B cell (primary cell): Measurements from ENCODE around the gene SLN. TPM values are rescaled to one million over a fixed set of nuclear protein-coding genes. Genes with fewer than 3 reads are reported as not detected.

Experiments
- ATAC-seq: fragments of 200-7000 bp; cut with Tn5 transposase; one replicate; pipeline ENCODE4 v1.10.0; 2021; ENCODE audit warnings: low read depth, mild to moderate bottlenecking, moderate number of reproducible peaks, moderate library complexity
- CTCF ChIA-PET: fragments of 350-600 bp; sonication (Branson Sonifier 250); formaldehyde crosslinking; loops from one replicate; lab custom pipeline; 2021; ENCODE audit warnings: antibody characterized with exemption, inconsistent platforms; lab: Charles Lee
- POLR2A ChIA-PET: fragments of 350-600 bp; sonication (Branson Sonifier 250); formaldehyde crosslinking; loops from one replicate; lab custom pipeline; 2021; ENCODE audit warnings: antibody characterized with exemption; lab: Charles Lee
- DNase-seq: peaks from one replicate; pipeline ENCODE4 v3.0.0; 2013
- H2AFZ ChIP-seq: 2 replicates; pipeline ENCODE4 v1.6.1; 2012; ENCODE audit warnings: mild to moderate bottlenecking, low read depth, low read length; ENCODE audit not compliant: insufficient read depth, poor library complexity, severe bottlenecking
- H3K27ac ChIP-seq, 2 donors: 1 replicate in 1 of 2; 2 replicates in 1 of 2; pipeline ENCODE4 v1.5.1; 2012 to 2013; ENCODE audit warnings: low read length in 2 of 2, mild to moderate bottlenecking in 2 of 2, moderate library complexity in 1 of 2
- H3K27me3 ChIP-seq, 4 experiments: fragments of 200-600 bp in 1 of 4; sonication (generic) in 1 of 4; replicated peaks in 1 of 4; 1 replicate in 2 of 4; 2 replicates in 2 of 4; pipeline versions ENCODE4 v1.6.1 to v1.7.0; 2013 to 2016; ENCODE audit warnings: low read length in 3 of 4, mild to moderate bottlenecking in 2 of 4, mixed read lengths in 1 of 4, moderate library complexity in 1 of 4; ENCODE audit not compliant: insufficient read depth in 4 of 4, control insufficient read depth in 3 of 4; ENCODE audit errors: control extremely low read depth in 1 of 4
- H3K36me3 ChIP-seq, 2 experiments: replicated peaks in 1 of 2; 1 replicate in 1 of 2; 2 replicates in 1 of 2; pipeline versions ENCODE4 v1.6.1 to v1.7.1; 2013; ENCODE audit warnings: low read length in 1 of 2; ENCODE audit not compliant: insufficient read depth in 2 of 2, control insufficient read depth in 1 of 2; ENCODE audit errors: control extremely low read depth in 1 of 2, extremely low read depth in 1 of 2
- H3K4me1 ChIP-seq, 2 donors: fragments of 200-600 bp in 1 of 2; sonication (generic) in 1 of 2; 1 replicate in 1 of 2; 2 replicates in 1 of 2; pipeline versions ENCODE4 v1.5.1 to v1.6.1; 2013 to 2017; ENCODE audit warnings: low read length in 2 of 2; ENCODE audit not compliant: control insufficient read depth in 2 of 2, insufficient read depth in 2 of 2
- H3K4me2 ChIP-seq: replicated peaks from 2 replicates; pipeline ENCODE3; 2012; ENCODE audit warnings: mild to moderate bottlenecking, low read depth, low read length; ENCODE audit not compliant: poor library complexity, severe bottlenecking
- H3K4me3 ChIP-seq, 5 experiments: fragments of 200-600 bp in 1 of 5; sonication (generic) in 1 of 5; 1 replicate in 3 of 5; 2 replicates in 2 of 5; pipeline versions ENCODE4 v1.5.1 to v1.7.0; 2011 to 2016; ENCODE audit warnings: low read length in 4 of 5, mild to moderate bottlenecking in 4 of 5, low read depth in 2 of 5, control low read depth in 1 of 5, moderate library complexity in 1 of 5; ENCODE audit not compliant: insufficient read depth in 1 of 5; ENCODE audit errors: control extremely low read depth in 1 of 5, extremely low read depth in 1 of 5
- H3K79me2 ChIP-seq: fragments of 200-600 bp; sonication (generic); one replicate; pipeline ENCODE4 v1.6.0; 2016; ENCODE audit warnings: low read length; ENCODE audit not compliant: control insufficient read depth, insufficient read depth
- H3K9ac ChIP-seq: fragments of 200-600 bp; sonication (generic); 2 replicates; pipeline ENCODE4 v1.6.1; 2017; ENCODE audit warnings: mild to moderate bottlenecking, low read length, moderate library complexity
- H3K9me3 ChIP-seq, 3 donors: one replicate each; pipeline versions ENCODE4 v1.6.1 to v1.7.1; 2013; ENCODE audit warnings: low read length in 2 of 3; ENCODE audit not compliant: control insufficient read depth in 2 of 3, insufficient read depth in 1 of 3; ENCODE audit errors: control extremely low read depth in 1 of 3
- H4K20me1 ChIP-seq: 2 replicates; pipeline ENCODE4 v1.6.0; 2012; ENCODE audit warnings: mild to moderate bottlenecking, low read length; ENCODE audit not compliant: insufficient read depth, control insufficient read depth, poor library complexity, severe bottlenecking
- H3K27ac Mint-ChIP-seq: one replicate; pipeline ENCODE4 v1.8.0; 2021; ENCODE audit warnings: mixed read lengths
- H3K27me3 Mint-ChIP-seq: one replicate; pipeline ENCODE4 v1.8.0; 2021; ENCODE audit warnings: mixed read lengths
- H3K4me1 Mint-ChIP-seq: one replicate; pipeline ENCODE4 v1.8.0; 2021; ENCODE audit warnings: mixed read lengths
- H3K4me3 Mint-ChIP-seq: one replicate; pipeline ENCODE4 v1.8.0; 2021; ENCODE audit warnings: mixed read lengths
- H3K9me3 Mint-ChIP-seq: one replicate; pipeline ENCODE4 v1.8.0; 2022; ENCODE audit warnings: mixed read lengths; ENCODE audit not compliant: insufficient read depth
- EZH2 ChIP-seq: IDR thresholded peaks from 2 replicates; pipeline ENCODE4 v1.6.1; 2012; ENCODE audit warnings: borderline replicate concordance, low read depth, mild to moderate bottlenecking, moderate library complexity, low read length; ENCODE audit not compliant: insufficient read depth, poor library complexity, severe bottlenecking
- WGBS: methylation state at CpG from one replicate; pipeline ENCODE4 v1.1.5; 2013; ENCODE audit warnings: missing lambda C conversion rate; ENCODE audit not compliant: insufficient coverage; 5-methylcytosine and 5-hydroxymethylcytosine counted together
- intact Hi-C: fragments of 100-400 bp; cut with micrococcal nuclease; formaldehyde crosslinking; loops from one replicate; pipeline ENCODE4 v1.10.0; 2022
- polyA plus RNA-seq: library from polyadenylated mRNA; depleted of rRNA; stranded (reverse); fragments of >200 nt; gene quantifications from 2 replicates; pipeline ENCODE4 v1.2.3, GENCODE V29; 2012
- total RNA-seq, 2 donors: library from RNA; stranded (reverse); fragments of 120-200 nt in 1 of 2; gene quantifications; 1 replicate in 1 of 2; 2 replicates in 1 of 2; pipeline versions ENCODE4 v1.2.3 to v1.2.4, GENCODE V29; 2013 to 2022
- TF ChIP-seq, protein P1 (sequence below): fragments of 200-600 bp; IDR thresholded peaks from one replicate; pipeline ENCODE4 v1.8.0; 2022; ENCODE audit warnings: antibody characterized with exemption, mild to moderate bottlenecking

SLN gene
- total and polyA plus RNA-seq, 2 donors (not counting 1 experiment from before 2014, with no cell fraction given), result not detected

DNA sequence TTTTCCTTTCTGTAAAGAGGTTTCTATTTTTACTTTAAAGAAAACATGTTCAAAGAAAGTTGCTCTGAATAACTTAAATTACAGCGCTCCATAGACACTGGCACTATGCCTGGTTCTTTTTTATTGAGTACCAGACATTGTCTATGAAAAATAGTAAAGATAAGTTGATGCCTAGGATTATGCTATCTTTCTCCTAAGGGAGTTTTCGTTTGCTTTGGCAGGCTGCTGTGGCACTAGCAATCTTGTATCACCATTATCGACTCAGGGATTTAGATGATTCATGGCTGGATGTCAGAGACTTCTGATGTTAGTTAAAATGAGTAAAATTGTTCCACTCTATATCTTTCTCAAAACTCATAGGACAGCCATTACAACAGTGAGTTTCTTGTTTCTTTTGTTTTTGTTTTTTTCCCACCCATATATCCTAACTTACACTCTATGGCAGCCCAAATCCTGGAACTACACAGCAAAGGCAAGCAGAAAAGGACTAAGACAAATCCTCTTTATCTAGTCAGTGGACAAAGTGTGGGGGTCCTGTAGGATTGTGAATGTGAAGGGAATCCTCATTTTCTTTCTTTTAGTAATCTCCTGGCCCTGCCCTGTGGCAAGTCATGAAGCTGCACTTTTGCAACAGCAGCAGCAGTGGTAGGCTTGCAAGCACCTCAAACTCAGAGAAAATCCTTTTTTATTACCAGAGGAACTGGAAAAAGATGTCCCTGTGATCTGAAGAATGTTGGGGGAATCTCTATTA, 20.7 kb downstream of the SLN start:
- Histone ChIP-seq H3K4me1 (no peaks in the 10 kb centered on the region), H3K27me3 (peaks cover 0 to 2% (median under 1%) of the 10 kb centered on the region in 4 experiments), H3K4me3 (no peak overlapping the region), H3K9me3 (no peaks in the 10 kb centered on the region), H2AFZ (no peak overlapping the region), H3K4me2 (no peak overlapping the region), H4K20me1 (no peaks in the 10 kb centered on the region), H3K79me2 (no peaks in the 10 kb centered on the region), H3K9ac (no peak overlapping the region), H3K36me3 (no peaks in the 10 kb centered on the region), H3K27ac (no peak overlapping the region)
- ATAC-seq (no peak), DNase-seq (no peak)
- no peak for TF ChIP-seq EZH2
- TF ChIP-seq, protein P1, sequence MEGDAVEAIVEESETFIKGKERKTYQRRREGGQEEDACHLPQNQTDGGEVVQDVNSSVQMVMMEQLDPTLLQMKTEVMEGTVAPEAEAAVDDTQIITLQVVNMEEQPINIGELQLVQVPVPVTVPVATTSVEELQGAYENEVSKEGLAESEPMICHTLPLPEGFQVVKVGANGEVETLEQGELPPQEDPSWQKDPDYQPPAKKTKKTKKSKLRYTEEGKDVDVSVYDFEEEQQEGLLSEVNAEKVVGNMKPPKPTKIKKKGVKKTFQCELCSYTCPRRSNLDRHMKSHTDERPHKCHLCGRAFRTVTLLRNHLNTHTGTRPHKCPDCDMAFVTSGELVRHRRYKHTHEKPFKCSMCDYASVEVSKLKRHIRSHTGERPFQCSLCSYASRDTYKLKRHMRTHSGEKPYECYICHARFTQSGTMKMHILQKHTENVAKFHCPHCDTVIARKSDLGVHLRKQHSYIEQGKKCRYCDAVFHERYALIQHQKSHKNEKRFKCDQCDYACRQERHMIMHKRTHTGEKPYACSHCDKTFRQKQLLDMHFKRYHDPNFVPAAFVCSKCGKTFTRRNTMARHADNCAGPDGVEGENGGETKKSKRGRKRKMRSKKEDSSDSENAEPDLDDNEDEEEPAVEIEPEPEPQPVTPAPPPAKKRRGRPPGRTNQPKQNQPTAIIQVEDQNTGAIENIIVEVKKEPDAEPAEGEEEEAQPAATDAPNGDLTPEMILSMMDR, result no peak
- ChIA-PET CTCF (interaction anchor here (0.6 to 4.2 kb wide), 4 partner anchors 113 to 141 kb away, joined by 4 to 73 read pairs (median 40); partner anchors contain the start of gene ALKBH8), POLR2A (no interaction called here)
- Mint-ChIP-seq H3K9me3 (no peaks in the 10 kb centered on the region), H3K27ac (no peak overlapping the region), H3K27me3 (peaks cover 21% of the 10 kb centered on the region), H3K4me3 (no peak overlapping the region), H3K4me1 (no peaks in the 10 kb centered on the region)
- intact Hi-C loops, result loop anchor here (10.0 kb wide), 1 partner anchor 1536 kb away; no protein-coding TSS in a partner anchor
- WGBS, result no CpG with 5 or more reads among the region's 3 CpGs
